LNCAP (cell line): ENCODE results near the gene MINAR1.

Source experiments
- TF ChIP-seq, protein P1 (sequence below): fragments of 450-650 bp; IDR thresholded peaks from 2 replicates; pipeline ENCODE4 v1.5.1; 2017; ENCODE audit warnings: mild to moderate bottlenecking

MINAR1 gene

DNA sequence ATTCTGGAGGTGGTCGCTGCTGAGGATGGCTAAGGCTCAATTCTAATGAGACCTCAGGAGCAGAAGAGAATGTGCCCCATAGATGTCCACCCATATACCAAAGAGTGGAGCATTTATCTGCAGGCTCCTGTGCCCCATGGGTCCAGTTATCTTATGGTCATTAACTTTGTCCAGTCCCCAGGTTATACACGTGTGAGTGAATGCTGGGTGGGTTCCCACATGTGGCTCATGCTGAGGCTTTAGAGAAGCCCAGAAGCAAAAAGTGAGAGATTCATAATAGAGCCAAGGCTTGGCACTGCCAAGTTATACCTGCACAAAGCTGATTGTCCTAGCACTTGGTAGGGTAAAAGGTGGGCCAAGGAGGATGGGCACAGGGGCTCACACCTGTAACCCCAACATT lies 30.0 kb upstream of the MINAR1 start:
- TF ChIP-seq, protein P1, sequence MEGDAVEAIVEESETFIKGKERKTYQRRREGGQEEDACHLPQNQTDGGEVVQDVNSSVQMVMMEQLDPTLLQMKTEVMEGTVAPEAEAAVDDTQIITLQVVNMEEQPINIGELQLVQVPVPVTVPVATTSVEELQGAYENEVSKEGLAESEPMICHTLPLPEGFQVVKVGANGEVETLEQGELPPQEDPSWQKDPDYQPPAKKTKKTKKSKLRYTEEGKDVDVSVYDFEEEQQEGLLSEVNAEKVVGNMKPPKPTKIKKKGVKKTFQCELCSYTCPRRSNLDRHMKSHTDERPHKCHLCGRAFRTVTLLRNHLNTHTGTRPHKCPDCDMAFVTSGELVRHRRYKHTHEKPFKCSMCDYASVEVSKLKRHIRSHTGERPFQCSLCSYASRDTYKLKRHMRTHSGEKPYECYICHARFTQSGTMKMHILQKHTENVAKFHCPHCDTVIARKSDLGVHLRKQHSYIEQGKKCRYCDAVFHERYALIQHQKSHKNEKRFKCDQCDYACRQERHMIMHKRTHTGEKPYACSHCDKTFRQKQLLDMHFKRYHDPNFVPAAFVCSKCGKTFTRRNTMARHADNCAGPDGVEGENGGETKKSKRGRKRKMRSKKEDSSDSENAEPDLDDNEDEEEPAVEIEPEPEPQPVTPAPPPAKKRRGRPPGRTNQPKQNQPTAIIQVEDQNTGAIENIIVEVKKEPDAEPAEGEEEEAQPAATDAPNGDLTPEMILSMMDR, result no peak

DNA sequence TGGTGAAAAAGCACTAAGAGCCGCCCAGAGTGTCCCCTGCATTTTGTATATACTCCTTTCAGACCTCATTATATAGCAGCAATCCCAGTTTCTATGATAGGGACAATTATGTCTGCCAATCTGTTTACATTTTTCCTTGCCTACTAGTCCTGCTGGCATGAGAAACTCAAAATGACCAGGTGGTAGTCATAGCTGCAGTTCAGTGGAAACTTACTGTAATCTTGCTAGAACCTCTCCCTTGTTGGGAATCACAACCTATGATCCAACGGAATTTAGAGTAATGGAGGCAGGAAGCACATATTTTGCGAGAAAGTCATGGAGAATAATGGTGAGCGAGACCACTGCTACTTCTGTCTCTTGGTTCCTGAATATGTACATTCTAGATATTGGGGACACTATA lies 28.6 kb upstream of the MINAR1 start:
- TF ChIP-seq, protein P1, result no peak

DNA sequence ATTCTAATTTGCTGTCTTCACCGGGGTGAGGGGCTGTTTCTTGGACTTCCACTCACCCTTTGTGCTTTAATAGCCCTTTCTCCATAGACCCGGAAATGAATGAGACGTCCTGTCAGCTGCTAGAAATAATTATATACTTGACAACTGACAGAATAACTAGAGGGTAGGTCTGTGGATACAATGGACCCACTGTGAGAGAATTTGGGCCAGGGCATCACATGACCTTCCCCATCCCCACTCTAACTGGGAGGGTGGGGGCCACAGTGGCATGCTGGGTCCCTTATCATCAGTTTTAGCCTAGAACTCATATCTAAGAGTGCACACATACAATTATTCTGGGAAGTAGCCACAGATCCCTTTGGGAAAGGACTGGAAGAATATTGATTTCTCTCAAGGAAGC lies 25.9 kb upstream of the MINAR1 start:
- TF ChIP-seq, protein P1, result no peak

DNA sequence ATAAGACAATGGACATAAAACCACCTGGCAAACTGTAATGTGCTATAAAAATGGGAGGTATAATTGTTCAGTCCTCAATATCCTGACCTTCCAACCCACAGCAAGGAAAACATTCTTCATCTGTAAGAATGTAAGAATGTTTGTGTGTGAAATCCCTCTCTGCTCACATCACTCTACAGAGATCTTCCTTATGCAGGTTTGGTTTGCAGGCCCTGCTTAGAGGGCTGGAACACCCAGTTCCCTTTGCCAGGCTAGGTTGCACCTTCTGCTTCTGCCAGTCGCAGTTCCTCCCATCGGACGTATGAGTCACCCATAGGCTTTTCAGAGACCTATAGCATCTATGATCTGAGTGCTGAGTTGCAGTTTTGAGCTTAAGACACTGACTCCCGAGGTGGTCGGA lies 24.1 kb upstream of the MINAR1 start:
- TF ChIP-seq, protein P1, result no peak

DNA sequence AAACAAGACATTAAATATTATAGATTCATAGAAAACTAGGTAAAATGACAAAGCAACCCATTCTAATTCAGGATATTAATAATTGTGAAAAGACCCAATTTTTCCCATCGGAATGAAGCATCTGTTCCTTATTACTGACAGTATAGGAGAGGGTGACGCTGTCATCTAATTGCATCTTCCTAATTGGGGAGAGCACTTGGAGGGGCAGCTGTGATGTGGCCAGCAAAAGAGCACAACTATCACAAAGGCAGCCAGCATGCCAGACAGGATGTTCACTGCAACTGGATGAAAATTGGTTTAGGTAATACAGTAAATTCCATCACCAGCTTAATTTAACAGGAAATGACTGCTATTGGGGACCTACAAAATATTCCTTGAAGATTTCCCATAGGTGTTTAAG lies 21.9 kb upstream of the MINAR1 start:
- TF ChIP-seq, protein P1, result no peak

DNA sequence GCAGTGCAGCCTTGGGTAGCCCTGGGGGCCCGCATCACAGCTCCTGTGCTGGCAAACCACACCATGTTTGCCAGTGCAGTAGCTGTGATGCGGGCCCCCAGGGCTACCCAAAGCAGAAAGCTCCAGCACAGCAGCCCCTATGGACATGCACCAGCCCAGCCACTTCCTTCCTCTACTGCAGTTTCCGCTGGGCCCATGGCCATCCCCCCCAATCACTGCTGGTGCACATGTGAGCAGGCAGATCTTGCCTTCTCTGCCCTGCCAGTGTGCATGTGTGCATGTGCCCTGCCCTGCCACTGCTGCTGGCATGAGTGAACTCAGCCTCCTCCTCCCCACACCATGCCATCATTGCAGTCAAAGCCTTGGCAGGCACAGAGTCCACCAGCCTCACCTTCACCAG lies 20.1 kb upstream of the MINAR1 start:
- TF ChIP-seq, protein P1, result no peak

DNA sequence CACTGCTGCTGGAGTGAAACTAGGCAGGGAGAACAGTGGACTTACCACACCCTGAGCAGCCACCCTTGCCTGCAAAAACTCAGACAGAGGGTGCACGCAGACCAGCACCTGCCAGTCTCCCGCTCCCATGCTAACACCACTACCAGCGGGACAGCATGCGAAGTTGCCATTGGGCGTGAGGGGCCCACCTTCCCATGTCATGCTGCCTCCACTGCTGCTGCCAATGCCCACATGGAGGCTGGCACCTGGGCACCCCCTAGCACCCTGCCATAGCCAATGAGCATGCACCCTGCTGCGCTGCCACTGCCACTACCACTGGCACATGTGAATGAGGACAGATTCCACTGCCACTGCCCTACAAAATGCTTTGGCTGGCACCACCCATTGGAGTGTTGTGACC lies 19.7 kb upstream of the MINAR1 start:
- TF ChIP-seq, protein P1, result no peak

DNA sequence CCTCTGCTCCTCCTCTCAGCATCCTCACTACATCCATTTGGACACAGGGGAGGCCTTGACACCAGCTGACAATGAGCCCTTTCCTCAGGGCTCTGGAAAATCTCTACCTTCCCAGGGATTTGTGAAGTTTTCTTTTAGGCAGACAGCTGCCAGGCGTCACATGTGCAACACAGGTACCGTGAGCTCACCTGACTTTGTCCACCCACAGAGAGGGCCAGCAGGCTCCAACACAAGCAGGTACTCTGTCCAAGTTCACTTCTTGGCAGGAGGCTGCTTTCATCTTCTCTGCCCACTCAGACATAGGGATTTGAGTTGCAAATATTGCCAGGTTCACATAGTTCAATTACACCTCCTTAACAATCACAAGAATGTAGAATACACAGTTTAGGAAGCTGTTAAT lies 15.3 kb upstream of the MINAR1 start:
- TF ChIP-seq, protein P1, result no peak
